CD14-positive monocyte (primary cell): ENCODE data around the gene ACVR2B. TPM values are rescaled to one million over a fixed set of nuclear protein-coding genes. Genes with fewer than 3 reads are reported as not detected.

Experiments used
- DNase-seq, 3 donors: peaks; one replicate each; pipeline ENCODE4 v3.0.0-alpha.2; 2011 to 2022
- H2AFZ ChIP-seq: 2 replicates; pipeline ENCODE4 v1.6.0; 2012; ENCODE audit warnings: mild to moderate bottlenecking, low read depth, low read length, inconsistent platforms; ENCODE audit not compliant: insufficient read depth, poor library complexity, severe bottlenecking
- H3K27ac ChIP-seq, 2 donors: 1 replicate in 1 of 2; 2 replicates in 1 of 2; pipeline ENCODE4 v1.5.1; 2012 to 2013; ENCODE audit warnings: low read length in 2 of 2, control low read depth in 1 of 2, inconsistent platforms in 1 of 2, low read depth in 1 of 2, mild to moderate bottlenecking in 1 of 2
- H3K27me3 ChIP-seq, 2 donors: one replicate each; pipeline versions ENCODE4 v1.6.0 to v1.6.1; 2011 to 2013; ENCODE audit warnings: low read length in 2 of 2; ENCODE audit not compliant: control insufficient read depth in 2 of 2, insufficient read depth in 2 of 2
- H3K36me3 ChIP-seq, 2 donors: replicated peaks in 1 of 2; 1 replicate in 1 of 2; 2 replicates in 1 of 2; pipeline versions ENCODE4 v1.5.1 to v1.6.1; 2012 to 2013; ENCODE audit warnings: low read length in 2 of 2, control low read depth in 1 of 2, inconsistent platforms in 1 of 2, mild to moderate bottlenecking in 1 of 2; ENCODE audit not compliant: insufficient read depth in 2 of 2, control insufficient read depth in 1 of 2
- H3K4me1 ChIP-seq, 2 donors: 1 replicate in 1 of 2; 2 replicates in 1 of 2; pipeline versions ENCODE4 v1.5.1 to v1.6.1; 2012 to 2013; ENCODE audit warnings: low read length in 2 of 2, control low read depth in 1 of 2, inconsistent platforms in 1 of 2, mild to moderate bottlenecking in 1 of 2, moderate library complexity in 1 of 2; ENCODE audit not compliant: insufficient read depth in 2 of 2, control insufficient read depth in 1 of 2
- H3K4me2 ChIP-seq: replicated peaks from 2 replicates; pipeline ENCODE3; 2012; ENCODE audit warnings: low read length, moderate library complexity, mild to moderate bottlenecking; ENCODE audit not compliant: poor library complexity, severe bottlenecking; ENCODE audit errors: extremely low read depth
- H3K4me3 ChIP-seq, 3 experiments: fragments of 200-600 bp in 1 of 3; sonication (generic) in 1 of 3; replicated peaks in 1 of 3; 1 replicate in 2 of 3; 2 replicates in 1 of 3; pipeline ENCODE4 v1.5.1; 2011 to 2013; ENCODE audit warnings: low read length in 3 of 3, mild to moderate bottlenecking in 3 of 3, control low read depth in 2 of 3, low read depth in 2 of 3, inconsistent platforms in 1 of 3, moderate library complexity in 1 of 3
- H3K79me2 ChIP-seq: 2 replicates; pipeline ENCODE4 v1.6.0; 2012; ENCODE audit warnings: mild to moderate bottlenecking, control low read depth, inconsistent platforms, low read length, moderate library complexity; ENCODE audit not compliant: insufficient read depth
- H3K9ac ChIP-seq: 2 replicates; pipeline ENCODE4 v1.6.0; 2017; ENCODE audit warnings: low read length, mild to moderate bottlenecking; ENCODE audit not compliant: insufficient read depth, poor library complexity, severe bottlenecking
- H3K9me3 ChIP-seq, 2 donors: replicated peaks in 1 of 2; 1 replicate in 1 of 2; 2 replicates in 1 of 2; pipeline versions ENCODE4 v1.5.1 to v1.6.1; 2012 to 2013; ENCODE audit warnings: low read length in 2 of 2, control low read depth in 1 of 2; ENCODE audit not compliant: control insufficient read depth in 1 of 2, insufficient read depth in 1 of 2
- H4K20me1 ChIP-seq: 2 replicates; pipeline ENCODE4 v1.6.0; 2012; ENCODE audit warnings: mild to moderate bottlenecking, low read length, control low read depth, moderate library complexity; ENCODE audit not compliant: insufficient read depth
- H3K27ac Mint-ChIP-seq, 7 donors: one replicate each; pipeline ENCODE4 v1.8.0; 2020; ENCODE audit warnings: mild to moderate bottlenecking in 7 of 7, mixed read lengths in 7 of 7, moderate library complexity in 6 of 7, inconsistent platforms in 2 of 7
- H3K27me3 Mint-ChIP-seq, 3 donors: one replicate each; pipeline ENCODE4 v1.8.0; 2021 to 2022; ENCODE audit warnings: low read depth in 3 of 3, mild to moderate bottlenecking in 3 of 3, mixed read lengths in 3 of 3, moderate library complexity in 3 of 3, inconsistent platforms in 1 of 3
- H3K36me3 Mint-ChIP-seq, 2 donors: one replicate each; pipeline ENCODE4 v1.8.0; 2020; ENCODE audit warnings: mixed read lengths in 2 of 2, inconsistent platforms in 1 of 2, mild to moderate bottlenecking in 1 of 2
- H3K4me1 Mint-ChIP-seq: one replicate; pipeline ENCODE4 v1.8.0; 2020; ENCODE audit warnings: mild to moderate bottlenecking, mixed read lengths
- H3K4me3 Mint-ChIP-seq, 2 donors: one replicate each; pipeline ENCODE4 v1.8.0; 2020; ENCODE audit warnings: mild to moderate bottlenecking in 2 of 2, mixed read lengths in 2 of 2, moderate library complexity in 1 of 2
- H3K9me3 Mint-ChIP-seq, 7 donors: one replicate each; pipeline ENCODE4 v1.8.0; 2020 to 2022; ENCODE audit warnings: mixed read lengths in 7 of 7, mild to moderate bottlenecking in 6 of 7, moderate library complexity in 6 of 7, inconsistent platforms in 2 of 7
- WGBS: methylation state at CpG from one replicate; pipeline ENCODE4 v1.1.5; 2013; ENCODE audit warnings: missing lambda C conversion rate; ENCODE audit not compliant: insufficient coverage; 5-methylcytosine and 5-hydroxymethylcytosine counted together
- intact Hi-C, 2 donors: fragments of 100-400 bp; cut with micrococcal nuclease; formaldehyde crosslinking; loops; one replicate each; pipeline versions ENCODE4 v1.15.0 to v1.15.1; 2023
- polyA plus RNA-seq, 3 donors: library from polyadenylated mRNA; depleted of rRNA in 1 of 3; unstranded in 2 of 3; stranded (reverse) in 1 of 3; fragments of 300-500 nt in 2 of 3; fragments of >200 nt in 1 of 3; fragmentation: Illumina TruSeq in 2 of 3; gene quantifications; 1 replicate in 2 of 3; 2 replicates in 1 of 3; pipeline ENCODE4 v1.2.3, GENCODE V29; 2012 to 2021
- TF ChIP-seq, protein P1 (sequence below): fragments of 200-600 bp; IDR thresholded peaks from one replicate; pipeline ENCODE4 v1.8.0; 2022; ENCODE audit warnings: antibody characterized with exemption, mild to moderate bottlenecking

ACVR2B gene
- polyA plus RNA-seq, 3 donors = 0.15 to 0.41 TPM; not detected in 1

DNA sequence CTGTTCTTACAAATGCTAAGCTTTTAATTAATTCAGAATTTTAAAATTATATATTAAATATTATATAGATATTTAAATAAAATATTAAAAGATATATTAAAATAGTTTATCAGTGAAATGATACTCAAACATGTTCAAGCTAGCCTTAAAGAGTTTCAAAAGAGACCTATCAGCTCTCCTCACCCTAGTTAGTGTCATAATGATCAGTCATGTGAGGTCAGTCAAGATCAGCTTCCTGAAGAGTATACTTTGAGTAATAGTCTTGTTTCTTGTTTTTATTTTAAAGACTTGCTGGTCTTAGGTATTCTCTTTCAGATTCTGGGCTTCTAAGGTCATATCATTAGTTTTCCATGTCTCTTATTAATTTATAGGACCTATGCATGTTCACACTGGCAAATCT, 56.9 kb downstream of the ACVR2B start:
- no peak overlapping the region for H3K4me2 ChIP-seq
- H3K27me3 Mint-ChIP-seq = no peaks in the 10 kb centered on the region
- TF ChIP-seq, protein P1, sequence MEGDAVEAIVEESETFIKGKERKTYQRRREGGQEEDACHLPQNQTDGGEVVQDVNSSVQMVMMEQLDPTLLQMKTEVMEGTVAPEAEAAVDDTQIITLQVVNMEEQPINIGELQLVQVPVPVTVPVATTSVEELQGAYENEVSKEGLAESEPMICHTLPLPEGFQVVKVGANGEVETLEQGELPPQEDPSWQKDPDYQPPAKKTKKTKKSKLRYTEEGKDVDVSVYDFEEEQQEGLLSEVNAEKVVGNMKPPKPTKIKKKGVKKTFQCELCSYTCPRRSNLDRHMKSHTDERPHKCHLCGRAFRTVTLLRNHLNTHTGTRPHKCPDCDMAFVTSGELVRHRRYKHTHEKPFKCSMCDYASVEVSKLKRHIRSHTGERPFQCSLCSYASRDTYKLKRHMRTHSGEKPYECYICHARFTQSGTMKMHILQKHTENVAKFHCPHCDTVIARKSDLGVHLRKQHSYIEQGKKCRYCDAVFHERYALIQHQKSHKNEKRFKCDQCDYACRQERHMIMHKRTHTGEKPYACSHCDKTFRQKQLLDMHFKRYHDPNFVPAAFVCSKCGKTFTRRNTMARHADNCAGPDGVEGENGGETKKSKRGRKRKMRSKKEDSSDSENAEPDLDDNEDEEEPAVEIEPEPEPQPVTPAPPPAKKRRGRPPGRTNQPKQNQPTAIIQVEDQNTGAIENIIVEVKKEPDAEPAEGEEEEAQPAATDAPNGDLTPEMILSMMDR = no peak
- no peaks in the 10 kb centered on the region for H3K4me1 ChIP-seq
- no peak overlapping the region for H3K27ac Mint-ChIP-seq
- no peaks in the 10 kb centered on the region for H3K27me3 ChIP-seq
- no peaks in the 10 kb centered on the region for H3K79me2 ChIP-seq
- no peak overlapping the region for H3K4me3 ChIP-seq
- H4K20me1 ChIP-seq = no peaks in the 10 kb centered on the region
- no peak overlapping the region for H3K4me3 Mint-ChIP-seq
- H3K9ac ChIP-seq = no peak overlapping the region
- no peak overlapping the region for H2AFZ ChIP-seq
- H3K36me3 Mint-ChIP-seq = peaks cover 51 to 72% of the 10 kb centered on the region in 2 donors
- H3K36me3 ChIP-seq = peaks cover 39 to 77% of the 10 kb centered on the region in 2 donors
- H3K9me3 ChIP-seq = no peaks in the 10 kb centered on the region
- H3K9me3 Mint-ChIP-seq = no peaks in the 10 kb centered on the region
- intact Hi-C loops = no loop called here
- no peaks in the 10 kb centered on the region for H3K4me1 Mint-ChIP-seq
- DNase-seq = no peak
- H3K27ac ChIP-seq = no peak overlapping the region

DNA sequence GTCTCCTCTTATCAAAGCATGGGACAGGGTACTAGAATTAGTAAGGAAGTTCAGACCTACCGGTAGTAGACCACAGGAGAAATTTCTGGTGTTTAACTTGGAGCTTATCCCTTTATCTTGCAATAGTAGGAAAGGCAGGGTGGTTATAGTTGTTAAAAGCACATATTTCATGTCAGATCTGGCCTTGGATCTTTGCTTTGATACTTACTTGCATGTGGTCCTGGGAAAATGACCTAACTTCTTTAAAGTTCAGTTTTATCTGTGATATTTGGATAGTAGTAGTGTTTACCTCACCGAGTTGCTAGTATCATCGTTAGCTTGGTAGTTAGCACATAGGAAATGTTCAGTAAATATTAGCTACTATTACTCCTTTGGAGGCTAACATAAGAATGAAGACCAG, 57.9 kb downstream of the ACVR2B start:
- no peak overlapping the region for H3K4me3 ChIP-seq
- H3K4me1 Mint-ChIP-seq = no peaks in the 10 kb centered on the region
- H2AFZ ChIP-seq = no peak overlapping the region

More for the DNA sequence above, 57.9 kb downstream of the ACVR2B start:
- peaks cover 31 to 69% of the 10 kb centered on the region in 2 donors for H3K36me3 ChIP-seq
- no peaks in the 10 kb centered on the region for H3K79me2 ChIP-seq
- TF ChIP-seq, protein P1 = no peak
- Mint-ChIP-seq H3K27ac (no peak overlapping the region), H3K4me3 (no peak overlapping the region), H3K27me3 (no peaks in the 10 kb centered on the region), H3K36me3 (peaks cover 48 to 72% of the 10 kb centered on the region in 2 donors), H3K9me3 (no peaks in the 10 kb centered on the region)
- no peak overlapping the region for H3K9ac ChIP-seq
- intact Hi-C loops = no loop called here
- no peaks in the 10 kb centered on the region for H3K4me1 ChIP-seq
- H3K4me2 ChIP-seq = no peak overlapping the region
- no CpG with 5 or more reads among the region's 3 CpGs for WGBS
- no peak for DNase-seq
- H3K27me3 ChIP-seq = no peaks in the 10 kb centered on the region
- H3K27ac ChIP-seq = no peak overlapping the region
- H4K20me1 ChIP-seq = no peaks in the 10 kb centered on the region
- H3K9me3 ChIP-seq = no peaks in the 10 kb centered on the region
